LNCaP clone FGC (cell line): ENCODE measurements around the gene CCDC57.

Source experiments
- DNase-seq: peaks from one replicate; pipeline ENCODE4 v3.0.0-alpha.2; 2011; ENCODE audit warnings: low read depth
- H3K4me3 ChIP-seq: 2 replicates; pipeline ENCODE4 v1.5.1; 2011; ENCODE audit warnings: mild to moderate bottlenecking, low read depth, low read length, control low read depth
- CTCF ChIP-seq: IDR thresholded peaks from 2 replicates; pipeline ENCODE4 v1.5.1; 2012; ENCODE audit warnings: mild to moderate bottlenecking; ENCODE audit not compliant: control insufficient read depth, insufficient read depth; ENCODE audit errors: extremely low read depth

Gene CCDC57

GRCh38 chr17:82155606-82156005 is 57.0 kb downstream of the CCDC57 start:
- TF ChIP-seq CTCF, result no peak
- no peak for DNase-seq

GRCh38 chr17:82154881-82155331 is 57.7 kb downstream of the CCDC57 start:
- H3K4me3 ChIP-seq, result no peak overlapping the region
- no peak for TF ChIP-seq CTCF
- no peak for DNase-seq

More at GRCh38 chr17:82155606-82156005, 57.0 kb downstream of the CCDC57 start:
- H3K4me3 ChIP-seq, result no peak overlapping the region

GRCh38 chr17:82153745-82154375 is 58.8 kb downstream of the CCDC57 start:
- H3K4me3 ChIP-seq, result no peak overlapping the region
- peak; percentile 96 for TF ChIP-seq CTCF
- peak; percentile 52 for DNase-seq

- no peak for DNase-seq
- TF ChIP-seq CTCF, result no peak
Measured at GRCh38 chr17:82153295-82153691, 59.3 kb downstream of the CCDC57 start.

GRCh38 chr17:82152556-82153294 is 59.9 kb downstream of the CCDC57 start:
- no peak for TF ChIP-seq CTCF
- peak; percentile 97 for DNase-seq
- no peak overlapping the region for H3K4me3 ChIP-seq

More at GRCh38 chr17:82153295-82153691, 59.3 kb downstream of the CCDC57 start:
- H3K4me3 ChIP-seq, result no peak overlapping the region

GRCh38 chr17:82152114-82152513 is 60.5 kb downstream of the CCDC57 start:
- no peak overlapping the region for H3K4me3 ChIP-seq
- no peak for DNase-seq
- TF ChIP-seq CTCF, result no peak
